ENCODE measurements around the gene CDH12. TPM values are rescaled to one million over a fixed set of nuclear protein-coding genes. Genes with fewer than 3 reads are reported as not detected.

The CDH12 gene
- total and polyA plus RNA-seq, 4 experiments from 2014 or later, result not detected

- Mint-ChIP-seq H3K4me1 (no peaks in the 10 kb centered on the region), H3K36me3 (no peaks in the 10 kb centered on the region), H3K4me3 (no peak overlapping the region), H3K27ac (no peak overlapping the region), H3K27me3 (no peaks in the 10 kb centered on the region), H3K9me3 (peaks cover 0 to 43% (median 19%) of the 10 kb centered on the region in 8 donors)
- intact Hi-C loops (cut with micrococcal nuclease), result no loop called here
- H3K27ac ChIP-seq (ENCODE audit: low read depth, low read length), result no peak overlapping the region
- POLR2A ChIA-PET (ENCODE audit: partially characterized antibody), result no interaction called here
- no peaks in the 10 kb centered on the region for H3K27me3 ChIP-seq (ENCODE audit: insufficient read depth, low read length)
- no peaks in the 10 kb centered on the region for H3K4me1 ChIP-seq (ENCODE audit: insufficient read depth, low read length)
- H3K9me3 ChIP-seq (ENCODE audit: control insufficient read depth in 1 of 2, low read length in 2 of 2), result no peaks in the 10 kb centered on the region
- DNase-seq, result no peak
- no peak overlapping the region for H3K4me3 ChIP-seq (ENCODE audit: low read length in 2 of 2)
- CTCF ChIA-PET (ENCODE audit: partially characterized antibody), result no interaction called here
- H3K36me3 ChIP-seq (ENCODE audit: insufficient read depth, low read length), result no peaks in the 10 kb centered on the region
Measured at GRCh38 chr5:22470408-22470807, 382.7 kb downstream of the CDH12 start.

GRCh38 chr5:22465616-22466015, 387.5 kb downstream of the CDH12 start:
- no peak overlapping the region for H3K4me3 Mint-ChIP-seq
- no peaks in the 10 kb centered on the region for H3K36me3 Mint-ChIP-seq
- intact Hi-C loops (cut with micrococcal nuclease), result no loop called here

GRCh38 chr5:22465177-22465576, 388.0 kb downstream of the CDH12 start:
- POLR2A ChIA-PET (ENCODE audit: partially characterized antibody), result no interaction called here
- Mint-ChIP-seq H3K4me3 (no peak overlapping the region), H3K27me3 (no peaks in the 10 kb centered on the region), H3K36me3 (no peaks in the 10 kb centered on the region), H3K9me3 (peaks cover 2 to 38% (median 15%) of the 10 kb centered on the region in 8 donors), H3K27ac (no peak overlapping the region), H3K4me1 (no peaks in the 10 kb centered on the region)
- H3K27me3 ChIP-seq (ENCODE audit: insufficient read depth, low read length), result no peaks in the 10 kb centered on the region
- no peak for DNase-seq
- no peak overlapping the region for H3K27ac ChIP-seq (ENCODE audit: low read depth, low read length)
- H3K4me1 ChIP-seq (ENCODE audit: insufficient read depth, low read length), result no peaks in the 10 kb centered on the region
- no peaks in the 10 kb centered on the region for H3K9me3 ChIP-seq (ENCODE audit: control insufficient read depth in 1 of 2, low read length in 2 of 2)
- intact Hi-C loops (cut with micrococcal nuclease), result no loop called here
- H3K4me3 ChIP-seq (ENCODE audit: low read length in 2 of 2), result no peak overlapping the region
- no peaks in the 10 kb centered on the region for H3K36me3 ChIP-seq (ENCODE audit: insufficient read depth, low read length)
- CTCF ChIA-PET (ENCODE audit: partially characterized antibody), result no interaction called here

More at GRCh38 chr5:22465616-22466015, 387.5 kb downstream of the CDH12 start:
- H3K36me3 ChIP-seq (ENCODE audit: insufficient read depth, low read length), result no peaks in the 10 kb centered on the region
- no peaks in the 10 kb centered on the region for H3K4me1 ChIP-seq (ENCODE audit: insufficient read depth, low read length)
- no peak for DNase-seq
- no peaks in the 10 kb centered on the region for H3K27me3 ChIP-seq (ENCODE audit: insufficient read depth, low read length)
- ChIA-PET CTCF (ENCODE audit: partially characterized antibody) (no interaction called here), POLR2A (ENCODE audit: partially characterized antibody) (no interaction called here)
- H3K9me3 ChIP-seq (ENCODE audit: control insufficient read depth in 1 of 2, low read length in 2 of 2), result no peaks in the 10 kb centered on the region
- Mint-ChIP-seq H3K9me3 (peaks cover 2 to 38% (median 15%) of the 10 kb centered on the region in 8 donors), H3K27ac (no peak overlapping the region), H3K4me1 (no peaks in the 10 kb centered on the region), H3K27me3 (no peaks in the 10 kb centered on the region)
- no peak overlapping the region for H3K27ac ChIP-seq (ENCODE audit: low read depth, low read length)
- H3K4me3 ChIP-seq (ENCODE audit: low read length in 2 of 2), result no peak overlapping the region

- no peaks in the 10 kb centered on the region for H3K36me3 Mint-ChIP-seq
- ChIA-PET CTCF (ENCODE audit: partially characterized antibody) (no interaction called here), POLR2A (ENCODE audit: partially characterized antibody) (no interaction called here)
- H3K4me1 Mint-ChIP-seq, result no peaks in the 10 kb centered on the region
- H3K4me3 Mint-ChIP-seq, result no peak overlapping the region
- no peak overlapping the region for H3K27ac ChIP-seq (ENCODE audit: low read depth, low read length)
- H3K27ac Mint-ChIP-seq, result no peak overlapping the region
- H3K36me3 ChIP-seq (ENCODE audit: insufficient read depth, low read length), result no peaks in the 10 kb centered on the region
- H3K27me3 ChIP-seq (ENCODE audit: insufficient read depth, low read length), result no peaks in the 10 kb centered on the region
- no peak overlapping the region for H3K4me3 ChIP-seq (ENCODE audit: low read length in 2 of 2)
- H3K9me3 ChIP-seq (ENCODE audit: control insufficient read depth in 1 of 2, low read length in 2 of 2), result no peaks in the 10 kb centered on the region
- no peak for DNase-seq
- H3K27me3 Mint-ChIP-seq, result no peaks in the 10 kb centered on the region
- intact Hi-C loops (cut with micrococcal nuclease), result no loop called here
- H3K4me1 ChIP-seq (ENCODE audit: insufficient read depth, low read length), result no peaks in the 10 kb centered on the region
- H3K9me3 Mint-ChIP-seq, result peaks cover 2 to 24% (median 8%) of the 10 kb centered on the region in 8 donors
Measured at GRCh38 chr5:22460189-22460588, 393.0 kb downstream of the CDH12 start.

- DNase-seq, result no peak
- H3K4me3 ChIP-seq (ENCODE audit: low read length in 2 of 2), result no peak overlapping the region
- no peaks in the 10 kb centered on the region for H3K4me1 ChIP-seq (ENCODE audit: insufficient read depth, low read length)
- no peak overlapping the region for H3K27ac ChIP-seq (ENCODE audit: low read depth, low read length)
- H3K9me3 ChIP-seq (ENCODE audit: control insufficient read depth in 1 of 2, low read length in 2 of 2), result no peaks in the 10 kb centered on the region
- Mint-ChIP-seq H3K36me3 (no peaks in the 10 kb centered on the region), H3K4me3 (no peak overlapping the region), H3K27ac (no peak overlapping the region), H3K4me1 (no peaks in the 10 kb centered on the region), H3K9me3 (peaks cover 0 to 12% (median 7%) of the 10 kb centered on the region in 8 donors), H3K27me3 (no peaks in the 10 kb centered on the region)
- intact Hi-C loops (cut with micrococcal nuclease), result no loop called here
- ChIA-PET POLR2A (ENCODE audit: partially characterized antibody) (no interaction called here), CTCF (ENCODE audit: partially characterized antibody) (no interaction called here)
- H3K36me3 ChIP-seq (ENCODE audit: insufficient read depth, low read length), result no peaks in the 10 kb centered on the region
- no peaks in the 10 kb centered on the region for H3K27me3 ChIP-seq (ENCODE audit: insufficient read depth, low read length)
Measured at GRCh38 chr5:22432905-22433304, 420.2 kb downstream of the CDH12 start.

GRCh38 chr5:22431840-22432239, 421.3 kb downstream of the CDH12 start:
- Histone ChIP-seq H3K27me3 (ENCODE audit: insufficient read depth, low read length) (no peaks in the 10 kb centered on the region), H3K9me3 (ENCODE audit: control insufficient read depth in 1 of 2, low read length in 2 of 2) (no peaks in the 10 kb centered on the region), H3K36me3 (ENCODE audit: insufficient read depth, low read length) (no peaks in the 10 kb centered on the region), H3K27ac (ENCODE audit: low read depth, low read length) (no peak overlapping the region), H3K4me1 (ENCODE audit: insufficient read depth, low read length) (no peaks in the 10 kb centered on the region), H3K4me3 (ENCODE audit: low read length in 2 of 2) (no peak overlapping the region)
- no peaks in the 10 kb centered on the region for H3K27me3 Mint-ChIP-seq
- H3K36me3 Mint-ChIP-seq, result no peaks in the 10 kb centered on the region
- peaks cover 0 to 13% (median 8%) of the 10 kb centered on the region in 8 donors for H3K9me3 Mint-ChIP-seq
- intact Hi-C loops (cut with micrococcal nuclease), result no loop called here
- H3K27ac Mint-ChIP-seq, result no peak overlapping the region
- H3K4me3 Mint-ChIP-seq, result no peak overlapping the region
- ChIA-PET CTCF (ENCODE audit: partially characterized antibody) (no interaction called here), POLR2A (ENCODE audit: partially characterized antibody) (no interaction called here)
- DNase-seq, result no peak
- H3K4me1 Mint-ChIP-seq, result no peaks in the 10 kb centered on the region

GRCh38 chr5:22431406-22431805, 421.7 kb downstream of the CDH12 start:
- Histone ChIP-seq H3K27me3 (ENCODE audit: insufficient read depth, low read length) (no peaks in the 10 kb centered on the region), H3K4me3 (ENCODE audit: low read length in 2 of 2) (no peak overlapping the region), H3K27ac (ENCODE audit: low read depth, low read length) (no peak overlapping the region), H3K4me1 (ENCODE audit: insufficient read depth, low read length) (no peaks in the 10 kb centered on the region), H3K36me3 (ENCODE audit: insufficient read depth, low read length) (no peaks in the 10 kb centered on the region), H3K9me3 (ENCODE audit: control insufficient read depth in 1 of 2, low read length in 2 of 2) (no peaks in the 10 kb centered on the region)
- no peak overlapping the region for H3K4me3 Mint-ChIP-seq
- CTCF ChIA-PET (ENCODE audit: partially characterized antibody), result no interaction called here
- POLR2A ChIA-PET (ENCODE audit: partially characterized antibody), result no interaction called here
- no peaks in the 10 kb centered on the region for H3K4me1 Mint-ChIP-seq
- no peak for DNase-seq
- H3K36me3 Mint-ChIP-seq, result no peaks in the 10 kb centered on the region
- no peak overlapping the region for H3K27ac Mint-ChIP-seq
- intact Hi-C loops (cut with micrococcal nuclease), result no loop called here
- no peaks in the 10 kb centered on the region for H3K27me3 Mint-ChIP-seq
- H3K9me3 Mint-ChIP-seq, result peaks cover 0 to 14% (median 8%) of the 10 kb centered on the region in 8 donors
